BE2C (cell line): Measurements from ENCODE around the gene EEFSEC.
A peak's percentile ranks its signal among the peaks of the same experiment; 100 is the strongest.

Experiments
- DNase-seq: peaks from one replicate; pipeline ENCODE4 v3.0.0-alpha.2; 2020
- H3K27me3 ChIP-seq: fragments of 250-450 bp; sonication (Bioruptor Pico); 2 replicates; pipeline ENCODE4 v1.5.1; 2020; ENCODE audit warnings: mild to moderate bottlenecking
- H3K36me3 ChIP-seq: fragments of 250-450 bp; sonication (Bioruptor Pico); 2 replicates; pipeline ENCODE4 v1.5.1; 2020; ENCODE audit warnings: mild to moderate bottlenecking
- H3K4me1 ChIP-seq: fragments of 250-450 bp; sonication (Bioruptor Pico); 2 replicates; pipeline ENCODE4 v1.5.1; 2020
- H3K4me3 ChIP-seq: 2 replicates; pipeline ENCODE4 v1.5.1; 2011; ENCODE audit warnings: low read depth, low read length
- H3K9me3 ChIP-seq: fragments of 250-450 bp; sonication (Bioruptor Pico); 2 replicates; pipeline ENCODE4 v1.5.1; 2020
- CTCF ChIP-seq: IDR thresholded peaks from 2 replicates; pipeline ENCODE4 v1.5.1; 2012; ENCODE audit warnings: mild to moderate bottlenecking, low read depth, low read length

Gene EEFSEC

DNA sequence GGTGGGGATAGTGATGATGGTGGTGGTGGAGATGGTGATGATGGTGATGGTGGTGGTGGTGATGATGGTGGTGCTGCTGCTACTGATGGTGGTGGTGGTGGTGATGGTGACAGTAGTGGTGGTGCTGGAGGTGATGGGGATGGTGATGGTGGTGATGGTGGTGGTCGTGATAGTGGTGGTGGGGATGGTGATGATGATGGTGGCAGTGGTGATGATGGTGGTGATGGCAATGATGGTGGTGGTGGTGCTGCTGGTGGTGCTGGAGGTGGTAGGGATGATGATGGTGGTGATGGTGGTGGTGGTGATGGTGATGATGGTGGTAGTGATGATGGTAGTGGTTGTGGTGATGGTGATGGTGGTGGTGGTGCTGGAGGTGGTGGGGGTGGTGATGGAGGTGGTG, 292.1 kb downstream of the EEFSEC start:
- no peak for DNase-seq

DNA sequence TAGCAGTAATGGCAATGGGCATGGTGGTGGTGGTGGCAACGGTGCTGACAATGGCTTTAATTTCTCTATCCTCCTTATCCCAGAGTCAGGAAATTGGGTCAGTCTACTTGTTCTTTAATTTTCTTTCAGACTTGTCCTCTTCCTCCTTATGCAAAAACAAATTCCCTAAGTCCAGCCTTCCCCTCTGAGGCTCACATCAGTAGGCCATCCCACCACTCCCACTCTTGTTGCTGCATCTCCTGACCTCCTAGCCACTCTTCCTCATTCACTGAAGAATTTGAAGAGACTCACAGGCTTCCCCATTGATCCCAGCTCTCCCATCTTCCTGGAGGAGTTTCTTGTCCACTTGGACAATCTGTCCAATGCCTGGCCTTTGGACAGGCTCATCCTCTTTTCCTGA, 293.5 kb downstream of the EEFSEC start:
- H3K36me3 ChIP-seq: no peaks in the 10 kb centered on the region
- no peak for TF ChIP-seq CTCF
- H3K4me1 ChIP-seq: no peaks in the 10 kb centered on the region
- no peaks in the 10 kb centered on the region for H3K27me3 ChIP-seq
- no peaks in the 10 kb centered on the region for H3K9me3 ChIP-seq
- no peak overlapping the region for H3K4me3 ChIP-seq
- no peak for DNase-seq

More for the DNA sequence above, 292.1 kb downstream of the EEFSEC start:
- TF ChIP-seq CTCF: no peak
- Histone ChIP-seq H3K36me3 (no peaks in the 10 kb centered on the region), H3K4me1 (no peaks in the 10 kb centered on the region), H3K4me3 (no peak overlapping the region), H3K9me3 (no peaks in the 10 kb centered on the region), H3K27me3 (no peaks in the 10 kb centered on the region)

DNA sequence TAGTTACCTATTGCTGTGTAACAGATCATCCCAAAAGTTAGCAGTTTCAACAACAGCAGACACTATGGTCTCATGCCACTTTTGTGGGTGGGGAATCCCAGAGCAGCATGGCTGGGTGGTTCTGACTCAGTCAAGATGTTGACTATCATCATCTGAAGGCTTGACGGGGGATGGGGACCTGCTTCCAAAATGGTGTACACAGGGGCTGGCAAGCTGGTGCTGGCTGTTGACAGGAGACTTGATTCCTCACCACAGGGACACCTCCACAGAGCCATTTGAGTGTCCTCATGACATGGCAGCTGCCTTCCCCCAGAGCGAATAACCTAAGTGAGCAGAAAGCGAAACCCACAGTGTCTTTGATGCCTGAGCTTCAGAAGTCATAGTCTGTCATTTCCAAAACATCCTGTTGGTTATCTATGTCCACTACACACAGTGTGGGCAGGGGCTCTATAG, 294.3 kb downstream of the EEFSEC start:
- no peak for TF ChIP-seq CTCF
- Histone ChIP-seq H3K4me3 (no peak overlapping the region), H3K27me3 (no peaks in the 10 kb centered on the region), H3K9me3 (no peaks in the 10 kb centered on the region), H3K4me1 (no peaks in the 10 kb centered on the region), H3K36me3 (no peaks in the 10 kb centered on the region)
- DNase-seq: no peak

DNA sequence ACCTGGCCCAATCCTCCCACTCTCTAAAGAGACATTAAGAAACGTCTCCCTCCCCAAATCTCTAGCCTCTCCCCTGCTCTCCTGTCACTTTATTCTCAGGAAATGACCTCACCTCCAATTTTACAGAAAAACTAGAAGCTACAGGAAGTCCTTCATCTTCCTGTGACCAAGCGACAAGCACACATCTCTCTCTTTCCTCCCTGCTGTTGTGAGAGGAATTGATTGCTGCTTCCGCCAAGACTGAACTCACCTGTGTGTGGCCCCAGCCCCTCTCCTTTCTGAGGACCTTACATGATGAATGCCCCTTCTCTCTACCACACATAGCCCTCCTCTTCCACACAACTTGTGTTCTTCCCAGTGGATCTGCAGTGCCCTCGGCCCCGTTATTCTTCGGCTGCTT, 295.2 kb downstream of the EEFSEC start:
- H3K4me3 ChIP-seq: no peak overlapping the region
- no peaks in the 10 kb centered on the region for H3K27me3 ChIP-seq
- no peaks in the 10 kb centered on the region for H3K9me3 ChIP-seq
- TF ChIP-seq CTCF: no peak
- DNase-seq: no peak
- H3K36me3 ChIP-seq: no peaks in the 10 kb centered on the region
- H3K4me1 ChIP-seq: peaks cover under 1% of the 10 kb centered on the region

- Histone ChIP-seq H3K9me3 (no peaks in the 10 kb centered on the region), H3K4me3 (no peak overlapping the region), H3K4me1 (peaks cover 8% of the 10 kb centered on the region), H3K27me3 (no peaks in the 10 kb centered on the region), H3K36me3 (no peaks in the 10 kb centered on the region)
- no peak for TF ChIP-seq CTCF
- no peak for DNase-seq
These were observed 295.9 kb downstream of the EEFSEC start for GRCh38 chr3:128449111-128449638.

- no peak for TF ChIP-seq CTCF
- no peak overlapping the region for H3K4me3 ChIP-seq
- no peaks in the 10 kb centered on the region for H3K27me3 ChIP-seq
- H3K36me3 ChIP-seq: peaks cover 10% of the 10 kb centered on the region
- peak; percentile 10 for DNase-seq
- no peaks in the 10 kb centered on the region for H3K9me3 ChIP-seq
- H3K4me1 ChIP-seq: peaks cover 26% of the 10 kb centered on the region
These were observed 298.8 kb downstream of the EEFSEC start for GRCh38 chr3:128452120-128452519.
